ENCODE measurements around the gene ASIC3.
"Not testable (repeated sequence)": the region's sequence is repeated elsewhere in the genome, so short reads cannot be mapped to it uniquely, and the experiment has no call there.

Gene ASIC3

DNA sequence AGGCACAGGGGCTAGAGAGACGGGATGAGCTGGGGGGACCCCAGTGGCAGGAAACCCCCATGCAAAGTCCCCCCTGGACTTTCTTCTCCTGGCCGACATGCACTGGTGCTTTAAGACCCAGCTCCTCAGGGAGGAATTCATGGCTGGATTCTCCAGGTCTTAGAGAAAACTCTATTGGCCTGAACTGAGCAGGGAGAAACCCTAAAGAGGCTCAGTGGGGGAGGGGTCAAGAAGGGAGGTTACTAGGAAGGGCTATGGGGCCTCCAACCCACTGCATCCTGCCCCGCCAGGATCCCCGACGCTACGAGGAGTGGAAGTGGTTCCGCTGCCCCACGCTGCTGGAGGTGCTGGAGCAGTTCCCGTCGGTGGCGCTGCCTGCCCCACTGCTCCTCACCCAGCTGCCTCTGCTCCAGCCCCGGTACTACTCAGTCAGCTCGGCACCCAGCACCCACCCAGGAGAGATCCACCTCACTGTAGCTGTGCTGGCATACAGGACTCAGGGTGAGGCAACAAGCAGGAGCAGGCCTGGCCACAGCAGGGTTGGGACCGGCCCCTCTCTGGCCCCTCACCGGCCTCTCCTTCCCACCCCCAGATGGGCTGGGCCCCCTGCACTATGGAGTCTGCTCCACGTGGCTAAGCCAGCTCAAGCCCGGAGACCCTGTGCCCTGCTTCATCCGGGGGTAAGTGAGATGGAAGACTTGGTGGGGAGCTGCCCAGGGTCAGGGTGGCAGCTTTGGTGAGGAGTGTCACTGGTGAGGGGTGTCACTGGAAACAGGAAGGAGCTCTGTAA, 37.8 kb upstream of the ASIC3 start:
- H3K4me3 ChIP-seq (ENCODE audit: low read depth, low read length), result no peak overlapping the region
- TF ChIP-seq, protein P1, sequence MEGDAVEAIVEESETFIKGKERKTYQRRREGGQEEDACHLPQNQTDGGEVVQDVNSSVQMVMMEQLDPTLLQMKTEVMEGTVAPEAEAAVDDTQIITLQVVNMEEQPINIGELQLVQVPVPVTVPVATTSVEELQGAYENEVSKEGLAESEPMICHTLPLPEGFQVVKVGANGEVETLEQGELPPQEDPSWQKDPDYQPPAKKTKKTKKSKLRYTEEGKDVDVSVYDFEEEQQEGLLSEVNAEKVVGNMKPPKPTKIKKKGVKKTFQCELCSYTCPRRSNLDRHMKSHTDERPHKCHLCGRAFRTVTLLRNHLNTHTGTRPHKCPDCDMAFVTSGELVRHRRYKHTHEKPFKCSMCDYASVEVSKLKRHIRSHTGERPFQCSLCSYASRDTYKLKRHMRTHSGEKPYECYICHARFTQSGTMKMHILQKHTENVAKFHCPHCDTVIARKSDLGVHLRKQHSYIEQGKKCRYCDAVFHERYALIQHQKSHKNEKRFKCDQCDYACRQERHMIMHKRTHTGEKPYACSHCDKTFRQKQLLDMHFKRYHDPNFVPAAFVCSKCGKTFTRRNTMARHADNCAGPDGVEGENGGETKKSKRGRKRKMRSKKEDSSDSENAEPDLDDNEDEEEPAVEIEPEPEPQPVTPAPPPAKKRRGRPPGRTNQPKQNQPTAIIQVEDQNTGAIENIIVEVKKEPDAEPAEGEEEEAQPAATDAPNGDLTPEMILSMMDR (IDR thresholded peaks at IDR 0.05; ENCODE audit: low read depth, low read length), result no peak

DNA sequence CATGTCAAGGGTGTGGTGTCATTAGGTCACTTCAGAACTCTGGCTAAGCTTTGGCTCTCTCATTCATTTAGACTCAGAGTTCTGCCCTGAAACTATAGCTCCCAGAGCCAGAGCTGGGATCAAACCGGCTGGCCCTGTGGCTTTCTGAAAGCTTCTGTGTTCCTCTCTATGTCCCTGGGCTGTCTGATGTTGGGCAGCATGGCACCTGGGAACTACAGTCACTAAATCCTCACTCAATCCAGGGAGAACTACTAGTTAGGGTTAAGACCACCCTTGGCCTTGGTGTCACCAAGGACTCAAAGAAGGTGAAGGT, 37.3 kb upstream of the ASIC3 start:
- TF ChIP-seq, protein P1 (IDR thresholded peaks at IDR 0.05; ENCODE audit: low read depth, low read length), result no peak

DNA sequence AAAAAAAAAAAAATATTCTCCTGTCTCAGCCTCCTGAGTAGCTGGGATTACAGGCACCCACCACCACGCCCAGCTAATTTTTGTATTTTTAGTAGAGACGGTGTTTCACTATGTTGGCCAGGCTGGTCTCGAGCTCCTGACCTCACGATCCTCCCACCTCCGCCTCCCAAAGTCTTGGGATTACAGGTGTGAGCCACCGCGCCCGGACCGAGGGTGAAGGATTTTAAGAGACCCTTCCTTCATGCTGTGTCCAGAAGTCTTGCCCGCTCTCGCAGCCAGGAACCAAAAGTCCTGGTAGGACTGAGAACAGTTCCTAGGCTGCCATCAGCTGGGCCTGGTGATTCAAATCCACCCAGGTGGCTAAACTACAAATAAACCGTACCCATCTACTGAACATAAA, 36.7 kb upstream of the ASIC3 start:
- H3K4me3 ChIP-seq (ENCODE audit: low read depth, low read length), result not testable (repeated sequence)

More for the DNA sequence above, 37.3 kb upstream of the ASIC3 start:
- no peak overlapping the region for H3K4me3 ChIP-seq (ENCODE audit: low read depth, low read length)

DNA sequence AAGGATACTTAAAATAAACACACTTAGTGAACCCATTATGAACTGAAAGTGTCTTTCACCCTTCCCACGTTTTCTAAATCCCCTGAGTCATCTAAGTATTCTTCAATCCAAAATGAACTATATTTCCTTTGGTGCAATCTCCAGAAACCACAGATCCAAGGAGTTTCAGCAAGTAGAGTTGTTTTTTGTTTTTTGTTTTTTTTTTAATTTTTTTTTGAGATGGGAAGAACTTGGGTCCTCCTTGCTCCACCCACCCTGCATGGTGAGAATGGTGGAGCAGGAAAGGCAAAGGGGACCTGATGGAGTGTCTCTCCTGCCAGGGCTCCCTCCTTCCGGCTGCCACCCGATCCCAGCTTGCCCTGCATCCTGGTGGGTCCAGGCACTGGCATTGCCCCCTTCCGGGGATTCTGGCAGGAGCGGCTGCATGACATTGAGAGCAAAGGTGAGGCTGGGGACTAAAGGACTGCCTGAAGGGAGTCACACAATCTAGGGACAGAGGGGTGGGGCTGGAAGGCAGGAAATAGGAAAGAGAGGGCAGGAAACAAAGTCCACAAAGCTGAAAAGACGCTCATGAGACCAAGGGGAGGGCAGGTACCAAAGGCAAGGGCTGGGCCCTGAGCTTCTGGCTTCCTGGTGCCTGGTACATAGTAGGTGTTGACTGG, 36.2 kb upstream of the ASIC3 start:
- TF ChIP-seq, protein P1 (IDR thresholded peaks at IDR 0.05; ENCODE audit: low read depth, low read length), result no peak
- no peak overlapping the region for H3K4me3 ChIP-seq (ENCODE audit: low read depth, low read length)

DNA sequence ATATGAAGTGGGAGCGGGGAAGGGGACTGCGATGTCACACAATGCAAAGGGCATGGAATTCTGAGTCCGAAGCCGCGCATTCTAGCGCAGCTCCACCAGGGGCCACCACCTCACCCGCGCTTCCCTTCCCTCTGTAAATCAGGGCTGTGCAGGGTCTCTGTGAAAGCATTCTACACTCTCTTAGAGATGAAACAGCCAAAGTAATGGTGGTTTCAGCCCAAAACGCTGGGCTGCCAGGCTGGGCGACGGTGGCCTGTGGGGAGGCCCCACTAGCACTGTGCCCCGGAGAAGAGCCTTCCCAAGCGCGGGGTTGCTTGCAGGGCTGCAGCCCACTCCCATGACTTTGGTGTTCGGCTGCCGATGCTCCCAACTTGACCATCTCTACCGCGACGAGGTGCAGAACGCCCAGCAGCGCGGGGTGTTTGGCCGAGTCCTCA, 35.4 kb upstream of the ASIC3 start:
- H3K4me3 ChIP-seq (ENCODE audit: low read depth, low read length), result no peak overlapping the region
- TF ChIP-seq, protein P1 (IDR thresholded peaks at IDR 0.05; ENCODE audit: low read depth, low read length), result peak; percentile 55

DNA sequence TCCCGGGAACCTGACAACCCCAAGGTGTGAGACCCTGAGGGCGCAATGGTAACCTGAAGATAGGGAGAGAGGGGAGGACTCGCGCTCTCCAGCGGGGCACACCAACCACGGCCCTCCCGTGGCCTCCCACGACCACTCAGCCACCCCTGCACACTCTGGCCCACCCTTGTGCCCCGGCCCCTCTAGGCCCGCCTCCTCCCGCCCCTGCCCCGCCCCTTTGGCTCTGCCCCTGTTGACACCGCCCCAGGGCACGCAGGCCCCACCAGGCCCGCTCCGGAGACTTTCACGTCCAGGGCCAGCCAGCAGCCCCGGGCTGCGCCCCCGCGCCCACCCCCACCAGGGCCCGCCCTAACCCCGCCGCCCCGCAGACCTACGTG, 35.0 kb upstream of the ASIC3 start:
- H3K4me3 ChIP-seq (ENCODE audit: low read depth, low read length), result no peak overlapping the region
- TF ChIP-seq, protein P1 (IDR thresholded peaks at IDR 0.05; ENCODE audit: low read depth, low read length), result no peak

DNA sequence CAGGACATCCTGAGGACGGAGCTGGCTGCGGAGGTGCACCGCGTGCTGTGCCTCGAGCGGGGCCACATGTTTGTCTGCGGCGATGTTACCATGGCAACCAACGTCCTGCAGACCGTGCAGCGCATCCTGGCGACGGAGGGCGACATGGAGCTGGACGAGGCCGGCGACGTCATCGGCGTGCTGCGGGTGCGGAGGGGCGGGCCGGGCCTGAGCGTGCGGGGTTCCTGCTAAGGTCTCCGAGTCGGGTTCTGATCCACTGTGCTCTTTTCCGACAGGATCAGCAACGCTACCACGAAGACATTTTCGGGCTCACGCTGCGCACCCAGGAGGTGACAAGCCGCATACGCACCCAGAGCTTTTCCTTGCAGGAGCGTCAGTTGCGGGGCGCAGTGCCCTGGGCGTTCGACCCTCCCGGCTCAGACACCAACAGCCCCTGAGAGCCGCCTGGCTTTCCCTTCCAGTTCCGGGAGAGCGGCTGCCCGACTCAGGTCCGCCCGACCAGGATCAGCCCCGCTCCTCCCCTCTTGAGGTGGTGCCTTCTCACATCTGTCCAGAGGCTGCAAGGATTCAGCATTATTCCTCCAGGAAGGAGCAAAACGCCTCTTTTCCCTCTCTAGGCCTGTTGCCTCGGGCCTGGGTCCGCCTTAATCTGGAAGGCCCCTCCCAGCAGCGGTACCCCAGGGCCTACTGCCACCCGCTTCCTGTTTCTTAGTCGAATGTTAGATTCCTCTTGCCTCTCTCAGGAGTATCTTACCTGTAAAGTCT, 34.4 kb upstream of the ASIC3 start:
- TF ChIP-seq, protein P1 (IDR thresholded peaks at IDR 0.05; ENCODE audit: low read depth, low read length), result no peak
- H3K4me3 ChIP-seq (ENCODE audit: low read depth, low read length), result 0 out of 2 replicates have a peak overlapping the region, but pooled peaks have one; percentile 2
